ENCODE results near the gene ZBTB40. TPM values are rescaled to one million over a fixed set of nuclear protein-coding genes. Genes with fewer than 3 reads are reported as not detected.

ZBTB40 gene
- total and polyA plus RNA-seq, 2 of the 13 experiments (the other 11 are each of a cell fraction or from before 2014, with no cell fraction given) = 8.8 to 16.5 TPM

DNA sequence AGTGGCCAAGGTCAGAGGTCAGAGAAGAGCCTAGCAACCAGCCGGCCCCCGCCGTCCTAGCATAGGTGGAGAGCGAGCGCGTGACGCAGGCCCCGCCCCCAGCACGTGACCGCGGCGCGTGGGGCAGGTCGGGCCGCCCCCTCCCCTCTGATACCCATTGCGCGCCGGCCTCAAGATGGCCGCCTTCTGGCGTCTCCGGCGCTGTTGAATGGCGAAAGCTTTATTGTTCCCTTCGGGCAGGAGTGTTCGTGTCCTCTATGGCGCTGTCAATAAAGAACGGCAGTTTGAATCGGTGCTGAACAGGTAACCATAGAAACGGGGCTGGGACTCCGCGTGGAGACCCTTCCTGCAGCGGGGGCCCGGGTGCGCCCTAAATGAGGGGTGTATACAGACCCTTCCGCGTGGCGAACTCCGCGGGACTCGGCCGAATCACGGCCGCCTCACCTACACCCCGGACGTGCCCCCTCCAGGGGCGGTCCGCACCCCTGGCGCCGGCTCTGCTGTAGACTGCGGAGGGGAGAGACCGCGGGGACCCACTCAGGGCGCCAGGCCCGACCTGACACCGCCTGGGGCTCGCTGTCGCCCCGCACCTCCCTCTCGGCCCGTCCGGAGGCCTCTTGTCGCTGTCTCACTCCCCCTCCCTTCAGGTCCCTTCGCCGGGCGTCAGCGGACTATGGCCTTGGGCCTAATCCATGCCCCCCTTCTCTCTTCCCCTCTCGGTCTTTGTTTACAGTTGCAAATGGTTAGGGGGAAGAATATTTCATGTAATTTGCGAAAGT lies at the start of gene ZBTB40 (continued):
- no peak for TF ChIP-seq ZNF460 (CRISPR knock-in tag; IDR thresholded peaks at IDR 0.05; ENCODE audit: borderline replicate concordance)
- TF ChIP-seq ZBTB8A (CRISPR knock-in tag; IDR thresholded peaks at IDR 0.05; ENCODE audit: borderline replicate concordance, low read depth) = 0 out of 2 replicates have a peak, but pooled peaks have one; percentile 35
- peak; percentile 83; the same call in 1 of the 2 replicates for TF ChIP-seq THAP7 (CRISPR knock-in tag; IDR thresholded peaks at IDR 0.05)
- TF ChIP-seq RBM22 (optimal IDR thresholded peaks at IDR 0.05; ENCODE audit: low read length) = peak; percentile 72
- TF ChIP-seq FUBP1 (CRISPR knock-in tag; IDR thresholded peaks at IDR 0.05; ENCODE audit: borderline replicate concordance) = no peak
- TF ChIP-seq ZBTB3 (CRISPR knock-in tag; IDR thresholded peaks at IDR 0.05; ENCODE audit: borderline replicate concordance, low read depth) = peak; percentile 53; the same call in 1 of the 2 replicates
- TF ChIP-seq SYNCRIP (IDR thresholded peaks at IDR 0.05; ENCODE audit: insufficient read depth, low read depth, low read length) = no peak
- peak; percentile 100 for TF ChIP-seq ZBTB40 (IDR thresholded peaks at IDR 0.05)
- TF ChIP-seq ZBTB40 (CRISPR knock-in tag; IDR thresholded peaks at IDR 0.05) = peak; percentile 100
- peak; percentile 89 for TF ChIP-seq ZKSCAN8 (CRISPR knock-in tag; IDR thresholded peaks at IDR 0.05; ENCODE audit: borderline replicate concordance)
- peak; percentile 68 for TF ChIP-seq RBM39 (IDR thresholded peaks at IDR 0.05; ENCODE audit: low read depth, low read length, poor library complexity, severe bottlenecking)

All from HepG2 (cell line).